ENCODE data around the gene DDIT4. TPM values are rescaled to one million over a fixed set of nuclear protein-coding genes. Genes with fewer than 3 reads are reported as not detected.
A peak's percentile ranks its signal among the peaks of the same experiment; 100 is the strongest.

The DDIT4 gene
- total and polyA plus RNA-seq, 12 donors, result 100 to 711 (median 255) TPM

DNA sequence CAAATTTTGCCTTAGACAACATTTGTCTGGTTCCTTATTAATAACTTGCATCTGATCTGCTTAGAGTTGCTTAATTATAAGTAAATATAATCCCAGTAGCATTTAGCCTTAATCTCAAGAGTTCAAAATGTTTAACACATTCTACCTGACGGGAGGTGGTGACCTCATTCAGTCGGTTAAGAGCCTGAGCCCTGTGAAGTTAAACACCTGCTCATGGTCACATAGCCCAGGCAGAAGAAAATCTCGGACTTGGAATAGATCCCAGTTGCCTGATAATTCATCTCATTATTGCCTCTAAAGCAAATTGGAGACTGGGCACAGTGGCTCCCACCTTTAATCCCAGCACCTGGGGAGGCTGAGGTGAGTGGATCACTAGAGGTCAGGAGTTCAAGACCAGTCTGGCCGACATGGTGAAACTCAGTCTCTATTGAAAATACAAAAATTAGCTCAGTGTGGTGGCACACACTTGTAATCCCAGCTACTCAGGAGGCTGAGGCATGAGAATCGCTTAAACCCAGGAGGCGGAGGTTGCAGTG is 39.1 kb upstream of the DDIT4 start:
- no peak overlapping the region for H3K4me3 ChIP-seq
- intact Hi-C loops (cut with DNase I), result no loop called here
- H3K9me3 ChIP-seq (replicated peaks in 1 of 3), result no peaks in the 10 kb centered on the region
- H3K27me3 ChIP-seq, result no peaks in the 10 kb centered on the region
- TF ChIP-seq, protein P1, sequence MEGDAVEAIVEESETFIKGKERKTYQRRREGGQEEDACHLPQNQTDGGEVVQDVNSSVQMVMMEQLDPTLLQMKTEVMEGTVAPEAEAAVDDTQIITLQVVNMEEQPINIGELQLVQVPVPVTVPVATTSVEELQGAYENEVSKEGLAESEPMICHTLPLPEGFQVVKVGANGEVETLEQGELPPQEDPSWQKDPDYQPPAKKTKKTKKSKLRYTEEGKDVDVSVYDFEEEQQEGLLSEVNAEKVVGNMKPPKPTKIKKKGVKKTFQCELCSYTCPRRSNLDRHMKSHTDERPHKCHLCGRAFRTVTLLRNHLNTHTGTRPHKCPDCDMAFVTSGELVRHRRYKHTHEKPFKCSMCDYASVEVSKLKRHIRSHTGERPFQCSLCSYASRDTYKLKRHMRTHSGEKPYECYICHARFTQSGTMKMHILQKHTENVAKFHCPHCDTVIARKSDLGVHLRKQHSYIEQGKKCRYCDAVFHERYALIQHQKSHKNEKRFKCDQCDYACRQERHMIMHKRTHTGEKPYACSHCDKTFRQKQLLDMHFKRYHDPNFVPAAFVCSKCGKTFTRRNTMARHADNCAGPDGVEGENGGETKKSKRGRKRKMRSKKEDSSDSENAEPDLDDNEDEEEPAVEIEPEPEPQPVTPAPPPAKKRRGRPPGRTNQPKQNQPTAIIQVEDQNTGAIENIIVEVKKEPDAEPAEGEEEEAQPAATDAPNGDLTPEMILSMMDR (IDR thresholded peaks at IDR 0.05), result no peak
- TF ChIP-seq POLR2A (IDR thresholded peaks at IDR 0.05), result no peak
- peaks cover 0 to 41% of the 10 kb centered on the region in 2 donors for H3K36me3 ChIP-seq (replicated peaks in 1 of 2)
- WGBS, 4 donors, result 70 to 82% (median 78%) methylated on average over 6 of the region's 6 CpGs
- peaks cover 0 to 27% of the 10 kb centered on the region in 2 donors for H3K4me1 ChIP-seq (replicated peaks in 1 of 2)
- DNase-seq, result peak in 1 of 7 donors; percentile 9
- peak overlapping the region in 1 of 5 donors; percentile 39 for H3K27ac ChIP-seq

DNA sequence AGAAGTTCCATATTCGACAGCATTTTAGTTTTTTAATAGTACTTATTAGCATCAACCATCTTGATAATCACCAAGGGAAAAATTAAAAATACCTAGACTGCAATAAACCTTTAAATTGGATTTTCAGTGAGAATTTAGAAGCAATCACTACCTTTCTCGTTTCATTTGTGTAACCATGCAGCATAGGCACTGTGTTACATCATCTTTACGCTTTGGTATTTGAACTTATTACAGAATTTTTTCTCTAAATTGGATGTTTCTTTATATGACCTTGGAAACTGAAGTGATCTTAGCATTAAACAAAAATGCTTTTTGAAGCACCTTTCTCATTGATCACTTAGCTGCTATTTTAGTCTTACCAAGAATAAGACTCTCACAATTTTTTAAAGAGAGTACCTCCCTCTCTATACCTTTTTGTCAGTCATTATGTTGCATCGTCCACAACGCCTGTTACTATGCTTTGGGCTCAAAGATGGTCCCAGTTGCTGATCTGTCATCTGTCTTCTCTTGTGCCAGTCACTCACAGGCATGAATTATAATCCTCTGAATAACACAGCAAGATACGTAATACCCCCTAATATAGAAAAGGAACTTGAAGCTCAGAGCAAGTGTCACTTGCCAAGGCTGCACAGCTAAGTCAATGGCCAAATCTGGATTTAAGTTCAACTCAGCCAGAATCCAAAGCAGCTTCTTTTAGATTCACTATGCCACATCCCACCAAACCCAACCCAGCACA is 38.0 kb upstream of the DDIT4 start:
- peaks cover 0 to 41% of the 10 kb centered on the region in 2 donors for H3K36me3 ChIP-seq (replicated peaks in 1 of 2)
- TF ChIP-seq, protein P1 (IDR thresholded peaks at IDR 0.05), result no peak
- no peaks in the 10 kb centered on the region for H3K9me3 ChIP-seq (replicated peaks in 1 of 3)
- no peaks in the 10 kb centered on the region for H3K27me3 ChIP-seq
- no peak overlapping the region for H3K4me3 ChIP-seq
- peaks cover 0 to 16% of the 10 kb centered on the region in 2 donors for H3K4me1 ChIP-seq (replicated peaks in 1 of 2)
- 82 to 85% (median 82%) methylated on average over 6 of the region's 6 CpGs for WGBS, 4 donors
- DNase-seq, result no peak
- intact Hi-C loops (cut with DNase I), result no loop called here
- H3K27ac ChIP-seq, result peak overlapping the region in 3 of 5 donors; percentile 0 to 28 (median 13)

DNA sequence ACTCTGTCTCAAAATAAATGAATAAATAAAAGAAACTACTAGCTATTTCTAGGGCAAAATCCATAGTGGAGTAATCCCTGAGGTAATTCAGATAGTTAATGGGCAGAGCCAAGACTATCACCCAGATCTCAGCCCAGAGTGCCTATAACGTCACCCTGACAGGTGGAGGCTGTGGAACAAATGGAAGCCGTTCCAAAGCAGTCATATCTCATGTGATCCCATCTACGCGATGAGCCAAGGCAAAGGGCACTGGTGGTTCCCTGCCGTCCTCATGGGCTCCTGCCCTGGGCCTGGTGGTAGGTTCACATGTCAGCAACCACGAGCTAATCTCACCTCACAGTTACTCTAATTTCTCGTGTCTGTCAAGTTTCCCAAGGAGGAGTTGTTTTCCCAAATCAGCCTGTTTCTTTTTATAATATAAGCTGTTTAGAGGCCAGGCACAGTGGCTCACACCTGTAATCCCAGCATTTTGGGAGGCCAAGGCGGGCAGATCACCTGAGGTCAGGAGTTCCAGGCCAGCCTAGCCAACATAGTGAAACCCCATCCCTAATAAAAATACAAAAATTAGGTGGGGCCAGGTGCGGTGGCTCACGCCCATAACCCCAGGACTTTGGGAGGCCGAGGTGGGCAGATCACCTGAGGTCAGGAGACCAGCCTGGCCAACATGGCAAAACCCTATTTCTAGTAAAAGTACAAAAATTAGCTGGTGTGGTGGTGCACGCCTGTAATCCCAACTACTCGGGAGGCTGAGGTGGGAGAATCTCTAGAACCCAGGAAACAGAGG is 35.1 kb upstream of the DDIT4 start:
- peaks cover 0 to 22% of the 10 kb centered on the region in 2 donors for H3K36me3 ChIP-seq (replicated peaks in 1 of 2)
- no peak for TF ChIP-seq POLR2A (IDR thresholded peaks at IDR 0.05)
- TF ChIP-seq, protein P1 (IDR thresholded peaks at IDR 0.05), result no peak
- no peak overlapping the region for H3K4me3 ChIP-seq
- peaks cover 8 to 27% of the 10 kb centered on the region in 2 donors for H3K4me1 ChIP-seq (replicated peaks in 1 of 2)
- H3K27ac ChIP-seq, result peak overlapping the region in 2 of 5 donors; percentile 11 to 45
- intact Hi-C loops (cut with DNase I), result no loop called here
- WGBS, 4 donors, result 85 to 91% (median 89%) methylated on average over 13 of the region's 13 CpGs
- H3K27me3 ChIP-seq, result no peaks in the 10 kb centered on the region
- H3K9me3 ChIP-seq (replicated peaks in 1 of 3), result no peaks in the 10 kb centered on the region
- peak in 1 of 7 donors; percentile 10 for DNase-seq

DNA sequence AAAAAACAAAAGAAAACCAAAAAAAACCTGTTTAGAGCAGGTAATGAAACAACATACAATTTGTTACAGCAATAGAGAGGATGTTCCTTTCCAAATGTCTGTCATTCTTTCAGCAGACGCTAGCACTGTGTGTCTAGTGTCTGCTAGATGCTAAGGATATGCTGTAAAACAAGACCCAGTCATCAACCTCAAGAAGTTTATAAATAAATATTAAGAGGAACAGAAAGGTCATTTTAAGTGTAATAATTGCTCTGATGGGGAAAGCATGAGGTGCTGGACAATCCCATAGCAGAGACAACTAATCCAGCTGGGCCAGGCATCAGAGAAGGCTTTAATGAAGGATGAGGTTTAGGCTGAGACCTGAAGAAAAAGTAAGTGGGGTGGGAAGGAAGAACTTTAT is 34.3 kb upstream of the DDIT4 start:
- TF ChIP-seq POLR2A (IDR thresholded peaks at IDR 0.05), result no peak
- TF ChIP-seq, protein P1 (IDR thresholded peaks at IDR 0.05), result no peak
- Histone ChIP-seq H3K9me3 (replicated peaks in 1 of 3) (no peaks in the 10 kb centered on the region), H3K36me3 (replicated peaks in 1 of 2) (peaks cover 0 to 14% of the 10 kb centered on the region in 2 donors), H3K27me3 (no peaks in the 10 kb centered on the region), H3K4me3 (no peak overlapping the region), H3K27ac (peak overlapping the region in 2 of 5 donors; percentile 6 to 45), H3K4me1 (replicated peaks in 1 of 2) (peaks cover 16 to 33% of the 10 kb centered on the region in 2 donors)
- 44 to 75% (median 66%) methylated on average over 1 of the region's 1 CpG for WGBS, 4 donors
- DNase-seq, result no peak
- intact Hi-C loops (cut with DNase I), result no loop called here

Measured in adrenal gland (tissue), 12 donors.